SU-DHL-6 (cell line): ENCODE results near the gene CYP4F3.

Experiments
- CTCF ChIP-seq: fragments of 200-600 bp; sonication (generic); IDR thresholded peaks from one replicate; pipeline ENCODE4 v1.5.1; 2017; ENCODE audit warnings: antibody characterized with exemption, mild to moderate bottlenecking, low read length, moderate library complexity; ENCODE audit not compliant: insufficient read depth, poor library complexity, severe bottlenecking
- EZH2phosphoT487 ChIP-seq: fragments of 200-600 bp; sonication (generic), shearing (Covaris generic); conservative IDR thresholded peaks from 2 replicates; pipeline ENCODE4 v1.6.1; 2018; ENCODE audit warnings: mild to moderate bottlenecking, antibody characterized with exemption, low read length, moderate library complexity, mixed read lengths

DNA sequence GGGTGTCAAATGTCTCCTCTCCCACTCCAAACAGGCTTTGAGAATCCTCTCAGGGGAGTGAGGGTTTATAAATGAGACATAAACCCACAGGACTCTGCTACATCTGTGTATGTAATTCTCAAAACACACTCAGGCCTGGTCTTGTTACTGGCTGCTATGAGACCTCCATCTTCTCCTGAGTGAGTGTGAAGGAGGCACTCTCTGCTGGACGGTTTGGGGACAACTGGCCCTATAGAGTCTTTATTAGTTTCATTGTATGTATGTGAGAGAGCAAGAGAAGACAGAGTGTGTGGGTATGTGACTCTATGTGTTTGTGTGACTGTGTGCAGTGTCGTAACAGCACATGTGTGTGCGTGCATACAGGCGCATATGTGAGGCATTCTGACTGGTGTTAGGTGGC lies 22.6 kb downstream of the CYP4F3 start:
- TF ChIP-seq CTCF, result no peak
- no peak for TF ChIP-seq EZH2phosphoT487
